Middle frontal gyrus (tissue), 1 donor: Measurements from ENCODE around the gene STK11IP.

Experiments used
- DNase-seq: peaks from one replicate; pipeline ENCODE4 v3.0.0-alpha.2; 2015; ENCODE audit warnings: low spot score; ENCODE audit errors: extremely low spot score

STK11IP gene

GRCh38 chr2:219614076-219614860 lies 16.6 kb downstream of the STK11IP start:
- DNase-seq = no peak

- DNase-seq = no peak
Observed at GRCh38 chr2:219615036-219615435, 17.4 kb downstream of the STK11IP start.

- no peak for DNase-seq
Observed at GRCh38 chr2:219615894-219616293, 18.2 kb downstream of the STK11IP start.

GRCh38 chr2:219616550-219616949 lies 18.9 kb downstream of the STK11IP start:
- DNase-seq = no peak

- DNase-seq = no peak
Observed at GRCh38 chr2:219618733-219619122, 21.1 kb downstream of the STK11IP start.

- no peak for DNase-seq
Observed at GRCh38 chr2:219619235-219619634, 21.6 kb downstream of the STK11IP start.

GRCh38 chr2:219620546-219620945 lies 22.9 kb downstream of the STK11IP start:
- no peak for DNase-seq

- no peak for DNase-seq
Observed at GRCh38 chr2:219621935-219622334, 24.3 kb downstream of the STK11IP start.

GRCh38 chr2:219622472-219622871 lies 24.8 kb downstream of the STK11IP start:
- DNase-seq = no peak

GRCh38 chr2:219624565-219624964 lies 26.9 kb downstream of the STK11IP start:
- DNase-seq = no peak

GRCh38 chr2:219625179-219625578 lies 27.5 kb downstream of the STK11IP start:
- DNase-seq = no peak

GRCh38 chr2:219626540-219626939 lies 28.9 kb downstream of the STK11IP start:
- no peak for DNase-seq

- DNase-seq = no peak
Observed at GRCh38 chr2:219627103-219628100, 29.7 kb downstream of the STK11IP start, which contains the start of gene SLC4A3. Gene SLC4A3, plus strand, starts transcription at chr2:219627630. Its CDS starts 363 bp downstream, at chr2:219627993.

GRCh38 chr2:219628235-219628985 lies 30.8 kb downstream of the STK11IP start:
- DNase-seq = no peak

GRCh38 chr2:219628986-219629901 lies 31.6 kb downstream of the STK11IP start:
- no peak for DNase-seq

GRCh38 chr2:219629976-219630695 lies 32.5 kb downstream of the STK11IP start:
- DNase-seq = no peak

- DNase-seq = no peak
Observed at GRCh38 chr2:219630770-219631405, 33.2 kb downstream of the STK11IP start.

- no peak for DNase-seq
Observed at GRCh38 chr2:219631406-219631891, 33.8 kb downstream of the STK11IP start.
